Spleen (tissue), 11 donors: ENCODE data around the gene PRR33. TPM values are rescaled to one million over a fixed set of nuclear protein-coding genes. Genes with fewer than 3 reads are reported as not detected.

ENCODE experiments used
- DNase-seq: peaks from one replicate; pipeline ENCODE4 v3.0.0-alpha.2; 2020
- H3K27ac ChIP-seq, 8 donors: fragments of 200-600 bp; sonication (generic) in 7 of 8; 1 replicate in 4 of 8; 2 replicates in 4 of 8; pipeline versions ENCODE4 v1.5.0 to v1.8.0; 2016 to 2021; ENCODE audit warnings: inconsistent platforms in 4 of 8, mild to moderate bottlenecking in 4 of 8, moderate library complexity in 1 of 8
- H3K27me3 ChIP-seq, 7 donors: fragments of 200-600 bp; sonication (generic) in 6 of 7; replicated peaks in 1 of 7; 1 replicate in 4 of 7; 2 replicates in 3 of 7; pipeline versions ENCODE4 v1.5.0 to v1.8.0; 2016 to 2021; ENCODE audit warnings: inconsistent platforms in 3 of 7, mild to moderate bottlenecking in 1 of 7
- H3K36me3 ChIP-seq, 6 donors: fragments of 200-600 bp; sonication (generic) in 5 of 6; 1 replicate in 4 of 6; 2 replicates in 2 of 6; pipeline versions ENCODE4 v1.5.0 to v1.8.0; 2016 to 2021; ENCODE audit warnings: inconsistent platforms in 2 of 6
- H3K4me1 ChIP-seq, 6 donors: fragments of 200-600 bp; sonication (generic) in 5 of 6; 1 replicate in 3 of 6; 2 replicates in 3 of 6; pipeline versions ENCODE4 v1.5.0 to v1.8.0; 2016 to 2021; ENCODE audit warnings: inconsistent platforms in 3 of 6
- H3K4me3 ChIP-seq, 8 donors: fragments of 200-600 bp; sonication (generic) in 7 of 8; 1 replicate in 4 of 8; 2 replicates in 4 of 8; pipeline versions ENCODE4 v1.5.0 to v1.8.0; 2016 to 2021; ENCODE audit warnings: inconsistent platforms in 4 of 8, mild to moderate bottlenecking in 4 of 8, moderate library complexity in 2 of 8
- H3K9me3 ChIP-seq, 8 donors: fragments of 200-600 bp; sonication (generic) in 7 of 8; 1 replicate in 4 of 8; 2 replicates in 4 of 8; pipeline versions ENCODE4 v1.5.0 to v1.8.0; 2016 to 2021; ENCODE audit warnings: inconsistent platforms in 4 of 8
- POLR2A ChIP-seq, 3 donors: fragments of 450-650 bp; IDR thresholded peaks; one replicate each; pipeline ENCODE4 v1.5.1; 2017; ENCODE audit warnings: antibody characterized with exemption in 3 of 3, mild to moderate bottlenecking in 1 of 3
- POLR2AphosphoS5 ChIP-seq, 3 donors: sonication (generic); formaldehyde crosslinking; IDR thresholded peaks; one replicate each; pipeline ENCODE4 v1.5.1; 2017; ENCODE audit warnings: antibody characterized with exemption in 3 of 3
- WGBS, 5 donors: extraction: QIAGEN DNeasy Blood & Tissue Kit in 3 of 5; methylation state at CpG; one replicate each; pipeline versions ENCODE4 v1.1.5 to v1.1.7; 2013 to 2018; 5-methylcytosine and 5-hydroxymethylcytosine counted together
- intact Hi-C: fragments of 100-400 bp; cut with DNase I; formaldehyde crosslinking; loops from one replicate; pipeline ENCODE4 v1.15.0; 2023; ENCODE audit warnings: low total_unique reads
- polyA plus RNA-seq, 3 donors: library from polyadenylated mRNA; stranded (reverse); fragments of 200-250 nt; gene quantifications; one replicate each; pipeline ENCODE4 v1.2.1, GENCODE V29; 2013
- total RNA-seq, 7 donors: library from RNA; depleted of rRNA in 3 of 7; stranded (reverse); fragments of >200 nt in 3 of 7; fragmentation: NEBNext Ultra II Directional in 4 of 7; extraction: Animal tissue kit (Norgen Biotek cat#: 25700) in 4 of 7; gene quantifications; one replicate each; pipeline versions ENCODE4 v1.1.0 to v1.2.1, GENCODE V29; 2016 to 2021
- TF ChIP-seq, protein P1 (sequence below), 11 experiments: fragments of 200-600 bp in 7 of 11; fragments of 450-650 bp in 4 of 11; sonication (generic) in 4 of 11; IDR thresholded peaks in 8 of 11; conservative IDR thresholded peaks in 3 of 11; 1 replicate in 7 of 11; 2 replicates in 4 of 11; pipeline versions ENCODE4 v1.4.0 to v1.8.0; 2016 to 2021; ENCODE audit warnings: antibody characterized with exemption in 11 of 11, inconsistent platforms in 4 of 11, mild to moderate bottlenecking in 1 of 11
- donor health status: healthy with polysubstance abuse.
- donor health status: DM: no; HTN: no; CAD: no; lungs with moderate emphysema.
- donor health status: DM: no; HTN: no; CAD: no.
- donor health status: Bipolar disorder and iron deficiency.
- donor health status: healthy.
- donor health status: DM: no; HTN: no; CAD: no.
- donor health status: DM: yes; HTN: yes; CAD: no.

PRR33 gene
- total and polyA plus RNA-seq, 10 donors = 0.03 to 0.64 (median 0.20) TPM; not detected in 7

DNA sequence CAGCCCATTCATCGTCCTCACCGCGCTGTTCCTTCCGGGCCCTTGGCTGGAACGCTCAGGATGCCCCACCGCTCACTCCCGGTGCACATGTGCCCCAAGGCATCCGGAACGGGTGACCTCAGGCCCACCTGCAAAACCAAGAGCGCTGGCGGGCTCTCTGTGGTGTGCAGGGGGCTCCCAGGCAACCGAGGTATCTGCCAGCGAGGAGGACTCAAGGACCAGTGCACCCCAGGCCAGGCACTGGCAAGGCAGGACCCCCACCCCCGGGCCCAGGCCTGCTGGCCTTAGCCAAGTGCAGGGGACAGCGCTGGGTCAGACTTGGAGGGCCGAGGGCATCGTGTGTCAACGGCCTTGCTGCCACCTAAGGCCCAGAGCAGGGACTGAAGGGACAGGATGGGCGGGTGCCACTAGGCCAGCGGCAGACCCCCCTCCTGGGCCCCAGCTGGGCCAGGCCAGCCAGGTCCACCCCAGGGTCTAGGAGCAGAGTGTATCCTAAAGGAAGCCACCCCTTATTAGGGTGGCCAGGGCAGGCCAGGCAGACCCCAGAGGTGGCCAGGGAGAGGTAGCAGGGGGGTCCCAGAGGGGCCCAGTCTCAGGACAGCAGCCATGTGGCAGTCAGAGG, 36.3 kb upstream of the PRR33 start:
- intact Hi-C loops = no loop called here
- Histone ChIP-seq H3K27ac (no peak overlapping the region), H3K9me3 (no peaks in the 10 kb centered on the region), H3K4me1 (peaks cover 0 to 9% (median 0%) of the 10 kb centered on the region in 6 donors), H3K36me3 (no peaks in the 10 kb centered on the region), H3K4me3 (no peak overlapping the region), H3K27me3 (peaks cover 0 to 39% (median 0%) of the 10 kb centered on the region in 7 donors)
- 75 to 90% (median 85%) methylated on average over 13 to 20 of the region's 20 CpGs for WGBS, 5 donors
- TF ChIP-seq, protein P1, sequence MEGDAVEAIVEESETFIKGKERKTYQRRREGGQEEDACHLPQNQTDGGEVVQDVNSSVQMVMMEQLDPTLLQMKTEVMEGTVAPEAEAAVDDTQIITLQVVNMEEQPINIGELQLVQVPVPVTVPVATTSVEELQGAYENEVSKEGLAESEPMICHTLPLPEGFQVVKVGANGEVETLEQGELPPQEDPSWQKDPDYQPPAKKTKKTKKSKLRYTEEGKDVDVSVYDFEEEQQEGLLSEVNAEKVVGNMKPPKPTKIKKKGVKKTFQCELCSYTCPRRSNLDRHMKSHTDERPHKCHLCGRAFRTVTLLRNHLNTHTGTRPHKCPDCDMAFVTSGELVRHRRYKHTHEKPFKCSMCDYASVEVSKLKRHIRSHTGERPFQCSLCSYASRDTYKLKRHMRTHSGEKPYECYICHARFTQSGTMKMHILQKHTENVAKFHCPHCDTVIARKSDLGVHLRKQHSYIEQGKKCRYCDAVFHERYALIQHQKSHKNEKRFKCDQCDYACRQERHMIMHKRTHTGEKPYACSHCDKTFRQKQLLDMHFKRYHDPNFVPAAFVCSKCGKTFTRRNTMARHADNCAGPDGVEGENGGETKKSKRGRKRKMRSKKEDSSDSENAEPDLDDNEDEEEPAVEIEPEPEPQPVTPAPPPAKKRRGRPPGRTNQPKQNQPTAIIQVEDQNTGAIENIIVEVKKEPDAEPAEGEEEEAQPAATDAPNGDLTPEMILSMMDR (IDR thresholded peaks at IDR 0.05 in 8 of 11, conservative IDR thresholded peaks at IDR 0.05 in 3 of 11) = no peak
- no peak for TF ChIP-seq POLR2AphosphoS5 (IDR thresholded peaks at IDR 0.05)
- no peak for TF ChIP-seq POLR2A (IDR thresholded peaks at IDR 0.05)
- DNase-seq = no peak

DNA sequence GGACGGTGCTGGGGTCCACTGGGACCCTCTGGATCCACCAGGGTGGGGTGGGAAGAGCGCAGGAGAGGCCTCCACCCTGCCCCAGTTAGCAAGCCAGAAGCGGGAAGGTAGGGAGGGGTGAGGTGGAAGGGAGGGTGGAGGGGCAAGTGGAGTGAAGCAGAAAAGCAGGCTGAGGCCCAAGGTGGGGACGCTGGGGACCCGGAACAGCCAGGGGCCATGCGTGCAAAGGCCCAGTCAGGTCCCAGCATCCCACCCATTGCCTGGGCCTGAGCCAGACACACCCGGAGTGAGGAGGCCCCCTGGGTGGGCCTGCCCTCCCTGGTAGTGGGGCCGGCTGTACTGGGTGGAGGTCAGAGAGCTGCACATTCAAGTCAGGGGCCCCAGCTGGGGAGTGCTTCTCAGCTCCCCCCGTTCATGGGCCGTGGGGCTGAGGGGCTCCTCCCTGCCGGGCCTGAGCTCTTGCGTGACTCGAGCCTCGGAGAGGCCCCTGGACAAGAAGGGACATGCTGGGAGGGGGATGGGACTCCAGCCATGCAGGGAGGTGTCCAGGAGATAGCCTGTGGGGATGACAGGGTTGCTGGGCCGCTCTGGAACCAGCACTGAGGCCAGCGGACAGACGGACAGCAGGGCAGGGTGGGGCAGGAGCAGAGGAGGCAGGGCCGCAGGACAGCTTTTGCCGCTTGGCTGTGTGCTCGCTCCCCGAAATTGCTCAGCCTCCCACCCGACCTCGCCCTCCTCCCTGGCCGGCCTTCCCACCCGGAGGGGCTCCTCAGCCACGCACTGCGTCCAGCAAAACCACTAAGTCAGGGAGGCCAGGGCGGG, 35.5 kb upstream of the PRR33 start:
- H3K4me1 ChIP-seq = peaks cover 0 to 9% (median 0%) of the 10 kb centered on the region in 6 donors
- DNase-seq = no peak
- peaks cover 0 to 45% (median 0%) of the 10 kb centered on the region in 7 donors for H3K27me3 ChIP-seq
- no peak overlapping the region for H3K4me3 ChIP-seq
- no peaks in the 10 kb centered on the region for H3K9me3 ChIP-seq
- intact Hi-C loops = no loop called here
- H3K27ac ChIP-seq = no peak overlapping the region
- H3K36me3 ChIP-seq = no peaks in the 10 kb centered on the region
- TF ChIP-seq, protein P1 (IDR thresholded peaks at IDR 0.05 in 8 of 11, conservative IDR thresholded peaks at IDR 0.05 in 3 of 11) = no peak
- TF ChIP-seq POLR2A (IDR thresholded peaks at IDR 0.05) (no peak), POLR2AphosphoS5 (IDR thresholded peaks at IDR 0.05) (no peak)
- 70 to 88% (median 76%) methylated on average over 17 to 28 of the region's 28 CpGs for WGBS, 5 donors

DNA sequence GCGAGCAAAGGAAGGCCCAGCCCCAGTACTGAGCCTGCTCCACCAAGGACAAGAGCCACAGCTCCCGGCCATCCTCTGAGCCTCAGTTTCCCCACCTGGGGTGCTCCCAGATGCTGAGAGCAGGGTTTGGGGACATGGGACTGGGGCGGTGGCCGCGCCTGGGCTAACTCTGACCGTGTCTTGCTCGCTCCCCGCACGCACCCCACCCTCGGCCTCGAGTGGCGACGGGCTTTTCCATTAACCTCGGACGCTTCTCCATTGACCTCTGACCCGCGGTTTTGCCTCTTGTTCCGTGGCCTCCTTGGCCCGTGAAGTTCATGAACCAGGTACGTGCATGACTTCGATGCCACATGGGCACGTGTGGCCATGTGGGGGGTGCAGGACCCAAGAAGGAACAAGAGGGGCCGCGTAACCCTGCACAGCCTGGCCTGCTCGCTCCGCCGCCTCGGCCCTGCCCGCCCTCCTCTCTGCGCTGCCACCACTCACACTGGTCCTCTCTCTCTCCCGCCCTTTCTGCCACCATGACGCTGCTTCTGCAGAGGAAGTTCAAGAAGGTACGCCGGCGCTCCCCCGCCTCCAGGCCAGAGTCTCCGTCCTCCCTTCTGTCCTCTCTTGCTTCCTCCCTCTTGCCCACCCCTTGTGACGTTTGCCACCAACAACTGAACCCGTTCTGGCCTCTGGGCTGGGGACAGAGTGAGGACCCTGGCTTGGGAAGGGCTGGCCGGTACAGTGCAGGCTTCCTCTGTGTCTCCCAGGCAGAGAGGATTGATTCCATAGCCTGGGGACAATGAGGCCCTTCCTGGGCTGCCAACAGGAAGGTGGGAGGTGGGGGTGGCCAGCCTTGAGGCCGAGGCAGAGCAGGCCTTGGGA, 34.7 kb upstream of the PRR33 start:
- peaks cover 0 to 9% (median 0%) of the 10 kb centered on the region in 6 donors for H3K4me1 ChIP-seq

More for the DNA sequence above, 34.7 kb upstream of the PRR33 start:
- Histone ChIP-seq H3K36me3 (no peaks in the 10 kb centered on the region), H3K9me3 (no peaks in the 10 kb centered on the region), H3K4me3 (no peak overlapping the region), H3K27me3 (peaks cover 0 to 47% (median 0%) of the 10 kb centered on the region in 7 donors), H3K27ac (no peak overlapping the region)
- WGBS, 5 donors = 70 to 84% (median 77%) methylated on average over 40 to 41 of the region's 41 CpGs
- intact Hi-C loops = no loop called here
- no peak for TF ChIP-seq POLR2AphosphoS5 (IDR thresholded peaks at IDR 0.05)
- TF ChIP-seq, protein P1 (IDR thresholded peaks at IDR 0.05 in 8 of 11, conservative IDR thresholded peaks at IDR 0.05 in 3 of 11) = no peak
- TF ChIP-seq POLR2A (IDR thresholded peaks at IDR 0.05) = no peak
- no peak for DNase-seq
